Stimulated activated CD8-positive, alpha-beta memory T cell treated with anti-CD3 and anti-CD28 coated beads, Interleukin-4, amount 100 ng/mL, for 48 hours (primary cell): ENCODE data around the gene IFT122.
"Not testable (repeated sequence)": the region's sequence is repeated elsewhere in the genome, so short reads cannot be mapped to it uniquely, and the experiment has no call there.

Experiments used
- DNase-seq: peaks from one replicate; pipeline ENCODE4 v3.0.0-alpha.2; 2020

The IFT122 gene

DNA sequence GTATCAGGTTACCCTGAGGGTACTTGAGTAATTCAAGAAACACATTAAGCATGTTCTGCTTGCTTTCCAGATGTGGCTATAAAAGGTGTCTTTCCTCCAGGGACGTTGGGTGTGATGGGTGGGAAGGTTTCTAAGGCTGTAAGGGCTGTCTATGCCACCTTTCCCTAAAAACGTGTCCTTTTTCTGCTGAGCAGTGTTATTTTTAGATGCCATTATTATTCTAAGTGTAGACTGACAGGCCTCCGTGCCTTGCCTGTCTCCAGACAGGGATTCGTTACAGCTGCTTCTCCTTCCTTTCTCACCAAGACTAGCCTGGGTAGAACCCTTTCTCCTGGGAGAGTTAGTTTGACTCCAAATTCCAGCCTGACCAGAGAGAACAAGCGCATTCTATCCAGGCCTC lies 61.6 kb downstream of the IFT122 start:
- DNase-seq = no peak

- no peak for DNase-seq
These were observed 62.8 kb downstream of the IFT122 start for GRCh38 chr3:129502641-129503408.

GRCh38 chr3:129503471-129504291 lies 63.7 kb downstream of the IFT122 start:
- DNase-seq = no peak

DNA sequence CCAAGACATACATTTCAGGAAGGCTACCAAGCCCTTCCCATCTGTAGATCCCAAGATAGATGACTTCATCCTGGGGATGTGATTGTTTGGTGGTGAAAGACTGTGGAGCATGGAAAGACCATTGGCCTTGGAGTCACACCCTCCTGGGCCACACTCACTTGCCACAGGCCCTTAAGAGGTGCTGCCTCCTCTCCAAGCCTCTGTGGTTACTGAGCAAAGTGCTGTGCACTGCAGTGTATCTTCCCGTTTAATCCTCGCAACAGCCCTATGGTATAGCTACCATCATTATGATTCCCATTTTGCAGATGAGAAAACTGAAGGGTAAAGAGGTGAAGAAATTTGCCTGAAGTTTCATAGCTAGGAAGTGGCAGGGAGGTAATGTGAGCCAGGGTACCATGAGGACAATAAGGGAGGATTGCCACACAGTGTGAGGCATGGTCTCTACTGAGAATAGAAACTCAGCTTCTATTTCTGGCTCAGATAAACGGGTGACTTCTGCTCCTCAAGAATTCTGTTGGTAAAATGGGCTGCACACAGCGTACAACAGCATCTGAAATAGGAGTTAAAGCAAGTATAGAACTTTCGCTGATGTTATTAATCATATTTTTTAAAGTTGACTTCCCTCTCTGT lies 64.6 kb downstream of the IFT122 start:
- DNase-seq = no peak

DNA sequence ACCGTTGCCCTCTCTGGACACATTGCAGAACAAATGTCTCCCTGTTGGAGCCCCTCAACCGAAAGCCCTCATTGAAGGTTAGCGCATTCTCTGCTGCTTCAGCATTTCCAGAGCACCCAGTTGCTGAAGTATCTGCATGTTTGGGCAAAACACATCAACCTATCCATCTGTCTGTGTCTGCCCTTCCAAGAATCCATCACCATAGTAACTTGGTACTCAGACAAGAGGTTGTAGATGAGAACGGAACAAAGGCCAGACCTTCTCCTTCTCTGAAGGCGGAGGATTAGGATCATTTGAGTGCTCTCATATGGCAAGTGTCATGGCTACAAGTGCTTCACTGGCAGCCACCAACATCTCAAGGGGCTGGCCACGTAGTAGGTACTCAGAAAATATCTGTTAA lies 65.3 kb downstream of the IFT122 start:
- no peak for DNase-seq

GRCh38 chr3:129506231-129506742 lies 66.3 kb downstream of the IFT122 start:
- no peak for DNase-seq

DNA sequence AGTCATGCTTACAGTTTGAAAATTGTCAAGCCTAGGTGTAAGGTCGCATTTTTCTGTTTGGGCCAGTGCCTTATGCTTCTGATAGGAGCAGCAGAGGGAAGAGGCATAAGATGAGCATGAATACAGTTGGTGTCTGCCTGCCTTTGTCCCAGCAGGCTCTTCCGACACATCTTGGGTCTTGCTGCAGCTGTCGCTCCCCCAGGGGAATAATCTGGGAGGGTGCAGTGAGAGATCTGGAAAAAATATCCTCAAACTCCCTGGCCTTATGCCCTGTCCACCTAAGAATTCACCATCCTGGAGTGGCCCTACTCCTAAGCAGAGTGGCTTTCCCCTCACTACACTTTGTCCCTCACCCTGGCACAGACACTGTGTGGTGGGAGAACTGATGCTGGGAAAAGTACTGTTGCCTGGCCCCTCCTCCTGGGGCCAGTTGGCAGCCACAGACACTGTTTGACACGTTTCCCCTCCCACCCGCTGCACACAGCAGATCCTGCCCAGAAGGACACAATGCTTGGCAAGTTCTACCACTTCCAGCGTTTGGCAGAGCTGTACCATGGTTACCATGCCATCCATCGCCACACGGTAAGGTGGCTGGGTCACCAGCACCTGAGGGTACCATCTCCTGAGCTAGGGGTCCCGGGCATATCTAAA lies 67.3 kb downstream of the IFT122 start:
- no peak for DNase-seq

DNA sequence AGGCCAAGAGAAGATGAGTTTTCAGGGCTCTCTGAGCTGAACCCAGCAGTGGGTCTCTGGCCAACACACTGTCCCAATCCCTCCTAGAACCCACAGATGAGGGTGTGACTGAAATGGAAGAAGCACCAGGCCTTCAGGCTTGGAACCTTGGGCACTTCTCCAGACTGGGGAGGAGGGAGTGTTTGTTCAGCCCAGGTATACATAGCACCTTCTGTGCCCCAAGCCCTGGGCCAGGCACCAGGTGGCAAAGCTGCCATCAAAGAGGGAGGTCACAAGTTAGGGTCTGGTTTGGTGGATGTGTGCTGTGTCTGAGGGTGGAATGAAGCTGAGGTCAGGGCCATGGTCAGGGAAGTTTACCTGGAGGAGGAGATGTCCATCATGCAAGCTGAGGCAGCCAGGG lies 72.6 kb downstream of the IFT122 start:
- no peak for DNase-seq

DNA sequence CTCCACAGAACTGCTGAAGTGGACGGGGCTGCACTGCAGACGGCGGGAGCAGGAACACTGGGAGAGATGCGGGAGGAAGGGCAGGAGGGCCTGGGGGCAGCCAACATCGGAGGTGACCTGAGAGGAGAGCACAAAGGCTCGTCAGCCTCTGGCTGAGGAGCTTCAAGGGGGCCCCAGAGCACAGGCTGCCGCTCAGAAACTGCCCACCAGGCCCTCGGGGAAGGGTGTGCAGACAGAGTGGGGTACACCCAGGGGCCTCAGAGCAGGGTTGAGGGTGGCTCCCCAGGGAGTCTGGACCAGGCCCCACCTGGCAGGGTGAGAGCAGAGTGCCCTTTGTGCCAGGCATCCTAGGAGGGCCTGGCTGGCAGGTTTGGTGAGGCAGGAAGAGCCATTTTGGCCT lies 73.7 kb downstream of the IFT122 start:
- DNase-seq = no peak

DNA sequence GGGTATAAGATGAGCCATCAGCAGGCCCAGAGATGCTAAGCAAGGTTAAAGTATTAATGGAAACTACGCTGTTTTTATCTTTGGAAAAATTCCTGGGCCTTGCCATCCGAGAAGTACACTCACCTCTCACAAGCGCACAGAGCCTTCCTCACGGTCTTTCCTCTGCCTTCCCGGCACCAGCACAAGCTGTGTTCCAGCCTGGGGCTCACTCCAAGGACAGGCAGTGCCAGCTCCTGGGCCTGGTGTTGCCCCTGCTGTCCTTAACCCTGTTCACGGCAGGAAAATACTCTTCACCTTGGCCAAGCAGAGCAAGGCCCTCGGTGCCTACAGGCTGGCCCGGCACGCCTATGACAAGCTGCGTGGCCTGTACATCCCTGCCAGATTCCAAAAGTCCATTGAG lies 74.1 kb downstream of the IFT122 start:
- no peak for DNase-seq

DNA sequence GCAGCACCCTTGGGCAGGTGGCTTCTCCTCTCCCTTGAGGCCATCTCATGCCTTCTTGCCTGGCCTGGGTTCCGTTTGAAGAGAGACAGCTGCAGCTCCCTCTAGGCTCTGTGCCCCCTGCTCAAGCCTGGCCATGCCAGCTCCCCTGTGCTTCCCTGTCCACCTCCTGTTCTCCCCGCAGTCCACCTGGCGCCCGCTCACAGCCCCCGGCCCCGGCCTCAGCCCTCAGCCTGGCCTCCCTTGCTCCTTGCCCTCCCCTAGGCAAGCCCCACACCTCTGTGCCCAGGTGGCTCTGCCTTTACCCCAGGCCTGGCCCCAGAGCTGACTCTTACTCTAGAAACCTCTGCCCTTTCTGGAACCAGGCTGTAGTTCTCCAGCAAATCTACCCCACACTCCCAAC lies 74.5 kb downstream of the IFT122 start:
- DNase-seq = no peak

GRCh38 chr3:129515108-129515820 lies 75.2 kb downstream of the IFT122 start:
- DNase-seq = not testable (repeated sequence)

DNA sequence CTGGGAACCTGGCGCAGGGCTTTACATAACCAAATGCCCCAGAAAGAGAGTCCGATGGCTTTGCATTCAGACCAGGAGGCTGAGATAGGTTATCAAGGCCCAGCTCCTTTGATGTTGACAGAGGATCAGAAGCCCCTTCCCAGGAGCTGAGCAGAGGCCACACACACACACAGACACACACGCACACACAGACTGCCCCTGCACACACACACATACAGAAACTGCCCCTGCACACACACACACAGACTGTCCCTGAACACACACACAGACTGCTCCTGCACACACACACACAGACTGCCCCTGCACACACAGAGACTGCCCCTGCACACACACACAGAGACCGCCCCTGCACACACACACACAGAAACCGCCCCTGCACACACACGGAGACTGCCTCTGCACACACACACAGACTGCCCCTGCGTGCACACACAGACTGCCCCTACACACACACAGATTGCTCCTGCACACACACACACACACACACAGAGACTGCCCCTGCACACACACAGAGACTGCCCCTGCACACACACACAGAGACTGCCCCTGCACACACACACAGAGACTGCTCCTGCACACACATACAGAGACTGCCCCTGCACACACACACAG lies 75.9 kb downstream of the IFT122 start:
- not testable (repeated sequence) for DNase-seq

- no peak for DNase-seq
These were observed 77.5 kb downstream of the IFT122 start for GRCh38 chr3:129517516-129517915.

DNA sequence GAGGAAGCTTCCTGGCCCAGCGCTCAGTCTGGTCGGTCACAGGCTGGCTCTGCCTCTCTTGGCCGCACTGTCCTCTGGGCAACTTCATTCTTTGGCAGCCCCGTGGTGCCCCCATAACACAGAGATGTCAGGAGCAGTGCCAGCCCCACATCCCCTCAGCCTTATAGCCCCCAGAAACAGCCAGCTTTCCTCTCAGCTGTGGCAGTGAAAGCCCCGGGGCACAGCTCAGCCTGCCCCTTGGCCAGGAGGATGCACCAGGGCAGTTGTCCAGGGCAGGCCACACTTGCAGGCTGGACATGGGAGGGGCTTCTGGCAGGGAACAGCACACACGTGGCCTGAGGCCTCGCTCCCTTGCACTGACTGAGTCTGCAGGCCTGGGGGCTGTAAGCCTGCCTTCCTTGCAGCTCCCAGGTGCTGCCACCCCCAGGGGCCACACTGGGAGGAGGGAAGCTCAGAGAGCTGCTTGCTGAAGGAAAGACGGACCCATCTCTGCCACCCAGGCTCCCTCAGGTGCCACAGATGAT lies 78.1 kb downstream of the IFT122 start:
- no peak for DNase-seq

GRCh38 chr3:129518581-129518980 lies 78.6 kb downstream of the IFT122 start:
- DNase-seq = no peak

DNA sequence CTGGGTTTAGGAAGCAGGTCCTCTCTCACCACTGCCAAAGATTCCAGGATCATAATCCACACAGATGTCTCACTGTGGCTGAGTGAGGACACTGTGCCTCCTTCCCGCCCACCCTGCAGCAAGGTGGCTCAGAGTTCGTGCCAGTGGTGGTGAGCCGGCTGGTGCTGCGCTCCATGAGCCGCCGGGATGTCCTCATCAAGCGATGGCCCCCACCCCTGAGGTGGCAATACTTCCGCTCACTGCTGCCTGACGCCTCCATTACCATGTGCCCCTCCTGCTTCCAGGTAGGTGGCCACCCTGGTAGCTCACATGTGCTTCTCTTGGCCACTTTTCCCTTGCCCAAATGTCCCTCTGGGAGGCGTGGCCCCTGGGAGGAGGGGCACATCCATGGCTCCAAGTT lies 79.4 kb downstream of the IFT122 start:
- no peak for DNase-seq

- DNase-seq = no peak
These were observed 80.1 kb downstream of the IFT122 start for GRCh38 chr3:129519896-129520715.

DNA sequence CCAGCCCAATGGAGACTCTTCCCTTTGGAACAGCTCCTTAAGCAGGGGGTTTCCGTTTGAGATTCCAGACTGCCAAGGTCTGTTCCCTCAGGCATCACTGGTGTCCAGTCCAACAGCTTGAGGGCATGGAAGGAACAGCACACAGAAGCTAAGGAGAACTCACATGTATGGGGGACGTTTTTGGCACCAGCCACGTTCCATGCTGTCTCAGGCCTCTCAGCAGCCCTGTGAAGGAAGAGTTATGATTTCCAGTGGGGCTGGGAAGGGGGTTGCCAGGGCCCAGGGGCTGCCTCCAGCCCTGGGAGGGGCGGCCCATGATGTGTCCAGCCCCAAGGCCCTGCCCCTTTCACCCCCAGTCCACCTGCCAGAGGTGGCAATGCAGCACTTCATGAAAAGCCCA lies 80.9 kb downstream of the IFT122 start:
- DNase-seq = no peak

- no peak for DNase-seq
These were observed 81.6 kb downstream of the IFT122 start for GRCh38 chr3:129521611-129522010.

- no peak for DNase-seq
These were observed 82.9 kb downstream of the IFT122 start for GRCh38 chr3:129522953-129523352.
